Astrocyte (in vitro differentiated cells and primary cell): ENCODE results near the gene BBS9. TPM values are rescaled to one million over a fixed set of nuclear protein-coding genes. Genes with fewer than 3 reads are reported as not detected.

Experiments
- DNase-seq: peaks from one replicate; pipeline ENCODE4 v3.0.0-alpha.2; 2010; ENCODE audit warnings: low read depth
- FAIRE-seq: peaks from 2 replicates; lab custom pipeline; 2011; peaks lifted over from hg19 to GRCh38; lab: Jason Lieb, UNC
- H2AFZ ChIP-seq: 2 replicates; pipeline ENCODE4 v1.6.0; 2012; ENCODE audit warnings: low read depth, low read length, inconsistent platforms
- H3K27ac ChIP-seq: 2 replicates; pipeline ENCODE4 v1.5.1; 2011; ENCODE audit warnings: low read depth, low read length, inconsistent platforms
- H3K27me3 ChIP-seq: 2 replicates; pipeline ENCODE4 v1.6.0; 2011; ENCODE audit warnings: low read length, inconsistent platforms; ENCODE audit not compliant: insufficient read depth
- H3K36me3 ChIP-seq: 2 replicates; pipeline ENCODE4 v1.5.1; 2011; ENCODE audit warnings: low read length, inconsistent platforms; ENCODE audit not compliant: insufficient read depth
- H3K4me1 ChIP-seq: 2 replicates; pipeline ENCODE4 v1.5.1; 2011; ENCODE audit warnings: low read length, inconsistent platforms; ENCODE audit not compliant: insufficient read depth
- H3K4me2 ChIP-seq: 2 replicates; pipeline ENCODE4 v1.6.0; 2012; ENCODE audit warnings: low read length, inconsistent platforms
- H3K4me3 ChIP-seq: 2 replicates; pipeline ENCODE4 v1.5.1; 2011; ENCODE audit warnings: low read depth, mild to moderate bottlenecking, low read length, inconsistent platforms; ENCODE audit not compliant: insufficient read depth
- H3K79me2 ChIP-seq: 2 replicates; pipeline ENCODE4 v1.6.0; 2012; ENCODE audit warnings: mild to moderate bottlenecking, low read length, inconsistent platforms; ENCODE audit not compliant: insufficient read depth
- H3K9ac ChIP-seq: 2 replicates; pipeline ENCODE4 v1.6.0; 2012; ENCODE audit warnings: mild to moderate bottlenecking, low read length, inconsistent platforms
- H3K9me3 ChIP-seq: 2 replicates; pipeline ENCODE4 v1.5.1; 2012; ENCODE audit warnings: low read depth, mild to moderate bottlenecking, low read length, inconsistent platforms; ENCODE audit not compliant: insufficient read depth
- H4K20me1 ChIP-seq: 2 replicates; pipeline ENCODE4 v1.6.0; 2012; ENCODE audit warnings: low read length, inconsistent platforms; ENCODE audit not compliant: insufficient read depth
- H3K27ac Mint-ChIP-seq: one replicate; pipeline ENCODE4 v1.8.0; 2021; ENCODE audit warnings: mild to moderate bottlenecking, mixed read lengths; ENCODE audit not compliant: unreplicated experiment
- H3K27me3 Mint-ChIP-seq: one replicate; pipeline ENCODE4 v1.8.0; 2021; ENCODE audit warnings: low read depth, mixed read lengths; ENCODE audit not compliant: unreplicated experiment
- H3K36me3 Mint-ChIP-seq: one replicate; pipeline ENCODE4 v1.8.0; 2021; ENCODE audit warnings: low read depth, mixed read lengths; ENCODE audit not compliant: unreplicated experiment
- H3K4me1 Mint-ChIP-seq: one replicate; pipeline ENCODE4 v1.8.0; 2021; ENCODE audit warnings: low read depth, mixed read lengths; ENCODE audit not compliant: unreplicated experiment
- H3K4me3 Mint-ChIP-seq: one replicate; pipeline ENCODE4 v1.8.0; 2021; ENCODE audit warnings: mild to moderate bottlenecking, moderate library complexity, mixed read lengths; ENCODE audit not compliant: unreplicated experiment
- H3K9me3 Mint-ChIP-seq: one replicate; pipeline ENCODE4 v1.8.0; 2021; ENCODE audit warnings: mild to moderate bottlenecking, mixed read lengths; ENCODE audit not compliant: unreplicated experiment
- EZH2 ChIP-seq: IDR thresholded peaks from 2 replicates; pipeline ENCODE4 v1.6.1; 2012; ENCODE audit warnings: mild to moderate bottlenecking, low read length, inconsistent platforms; ENCODE audit not compliant: insufficient read depth
- total RNA-seq: library from RNA; stranded (reverse); gene quantifications from 2 replicates; pipeline ENCODE4 v1.2.1, GENCODE V29; 2021
- TF ChIP-seq, protein P1 (sequence below): IDR thresholded peaks from 2 replicates; pipeline ENCODE4 v1.5.1; 2011; ENCODE audit warnings: low read depth, mild to moderate bottlenecking, inconsistent platforms, low read length, moderate library complexity; ENCODE audit not compliant: insufficient read depth

BBS9 gene
- total RNA-seq, 1 donor from 2014 or later: 25.1 TPM

DNA sequence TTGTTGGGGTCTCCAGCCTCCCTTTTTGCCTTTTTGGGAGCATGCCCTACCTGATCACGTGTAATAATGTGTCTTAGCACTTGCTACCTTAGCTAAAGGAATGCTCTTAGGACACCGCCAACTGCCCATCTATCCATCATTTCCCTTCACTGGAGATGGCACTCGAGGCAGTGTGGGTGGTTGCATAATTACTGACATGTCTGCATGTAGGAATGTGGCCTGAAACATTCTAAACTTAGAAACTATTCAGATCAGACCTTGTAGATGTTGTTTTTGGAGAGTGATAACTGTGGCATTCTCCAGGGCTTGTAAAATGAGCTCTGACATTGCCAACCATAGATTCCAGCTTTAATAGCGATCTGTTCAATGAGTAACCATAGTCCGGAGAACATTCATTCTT lies 365.8 kb downstream of the BBS9 start:
- no peak overlapping the region for H2AFZ ChIP-seq
- H3K27me3 ChIP-seq: no peaks in the 10 kb centered on the region
- no peaks in the 10 kb centered on the region for H3K36me3 Mint-ChIP-seq
- H3K4me1 ChIP-seq: peaks cover 3% of the 10 kb centered on the region
- no peaks in the 10 kb centered on the region for H3K36me3 ChIP-seq
- no peaks in the 10 kb centered on the region for H3K9me3 ChIP-seq
- H3K79me2 ChIP-seq: no peaks in the 10 kb centered on the region
- no peaks in the 10 kb centered on the region for H3K27me3 Mint-ChIP-seq
- no peaks in the 10 kb centered on the region for H4K20me1 ChIP-seq
- FAIRE-seq (peak; percentile 89), DNase-seq (peak; percentile 82)
- peak overlapping the region; percentile 18 for H3K4me2 ChIP-seq
- H3K9ac ChIP-seq: no peak overlapping the region
- peaks cover 5% of the 10 kb centered on the region for H3K4me1 Mint-ChIP-seq
- no peaks in the 10 kb centered on the region for H3K9me3 Mint-ChIP-seq
- no peak overlapping the region for H3K4me3 Mint-ChIP-seq
- H3K27ac Mint-ChIP-seq: peak overlapping the region; percentile 53
- TF ChIP-seq EZH2: no peak
- TF ChIP-seq, protein P1, sequence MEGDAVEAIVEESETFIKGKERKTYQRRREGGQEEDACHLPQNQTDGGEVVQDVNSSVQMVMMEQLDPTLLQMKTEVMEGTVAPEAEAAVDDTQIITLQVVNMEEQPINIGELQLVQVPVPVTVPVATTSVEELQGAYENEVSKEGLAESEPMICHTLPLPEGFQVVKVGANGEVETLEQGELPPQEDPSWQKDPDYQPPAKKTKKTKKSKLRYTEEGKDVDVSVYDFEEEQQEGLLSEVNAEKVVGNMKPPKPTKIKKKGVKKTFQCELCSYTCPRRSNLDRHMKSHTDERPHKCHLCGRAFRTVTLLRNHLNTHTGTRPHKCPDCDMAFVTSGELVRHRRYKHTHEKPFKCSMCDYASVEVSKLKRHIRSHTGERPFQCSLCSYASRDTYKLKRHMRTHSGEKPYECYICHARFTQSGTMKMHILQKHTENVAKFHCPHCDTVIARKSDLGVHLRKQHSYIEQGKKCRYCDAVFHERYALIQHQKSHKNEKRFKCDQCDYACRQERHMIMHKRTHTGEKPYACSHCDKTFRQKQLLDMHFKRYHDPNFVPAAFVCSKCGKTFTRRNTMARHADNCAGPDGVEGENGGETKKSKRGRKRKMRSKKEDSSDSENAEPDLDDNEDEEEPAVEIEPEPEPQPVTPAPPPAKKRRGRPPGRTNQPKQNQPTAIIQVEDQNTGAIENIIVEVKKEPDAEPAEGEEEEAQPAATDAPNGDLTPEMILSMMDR: no peak
- H3K4me3 ChIP-seq: no peak overlapping the region
- H3K27ac ChIP-seq: no peak overlapping the region

DNA sequence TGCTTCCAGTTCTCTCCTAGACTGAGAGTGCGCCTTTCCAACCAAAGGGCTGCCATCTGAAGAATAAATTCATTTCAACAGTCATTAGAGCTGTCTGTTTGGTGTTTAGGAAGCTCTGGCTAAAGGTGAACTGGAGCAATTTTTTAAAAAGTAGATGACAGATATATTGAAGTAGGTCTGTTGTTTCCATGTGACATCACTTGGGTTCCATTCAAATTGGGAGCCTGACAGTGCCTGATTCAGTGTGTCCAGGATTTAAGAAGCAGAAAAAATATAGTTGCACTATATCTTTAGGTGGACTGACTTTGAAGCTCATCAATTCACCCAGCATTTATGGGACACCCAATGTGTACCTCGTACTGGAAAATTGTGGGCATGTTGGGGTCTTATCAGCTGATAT lies 367.7 kb downstream of the BBS9 start:
- no peaks in the 10 kb centered on the region for H3K79me2 ChIP-seq
- DNase-seq (no peak), FAIRE-seq (no peak)
- no peak overlapping the region for H3K4me3 ChIP-seq
- no peak overlapping the region for H3K9ac ChIP-seq
- Mint-ChIP-seq H3K4me3 (no peak overlapping the region), H3K36me3 (no peaks in the 10 kb centered on the region), H3K4me1 (peaks cover 5% of the 10 kb centered on the region), H3K27ac (no peak overlapping the region), H3K27me3 (no peaks in the 10 kb centered on the region), H3K9me3 (no peaks in the 10 kb centered on the region)
- no peaks in the 10 kb centered on the region for H3K9me3 ChIP-seq
- no peak overlapping the region for H3K4me2 ChIP-seq
- no peaks in the 10 kb centered on the region for H4K20me1 ChIP-seq
- no peak overlapping the region for H3K27ac ChIP-seq
- TF ChIP-seq, protein P1: no peak
- no peak overlapping the region for H2AFZ ChIP-seq
- H3K4me1 ChIP-seq: peaks cover 3% of the 10 kb centered on the region
- no peaks in the 10 kb centered on the region for H3K36me3 ChIP-seq
- no peaks in the 10 kb centered on the region for H3K27me3 ChIP-seq

DNA sequence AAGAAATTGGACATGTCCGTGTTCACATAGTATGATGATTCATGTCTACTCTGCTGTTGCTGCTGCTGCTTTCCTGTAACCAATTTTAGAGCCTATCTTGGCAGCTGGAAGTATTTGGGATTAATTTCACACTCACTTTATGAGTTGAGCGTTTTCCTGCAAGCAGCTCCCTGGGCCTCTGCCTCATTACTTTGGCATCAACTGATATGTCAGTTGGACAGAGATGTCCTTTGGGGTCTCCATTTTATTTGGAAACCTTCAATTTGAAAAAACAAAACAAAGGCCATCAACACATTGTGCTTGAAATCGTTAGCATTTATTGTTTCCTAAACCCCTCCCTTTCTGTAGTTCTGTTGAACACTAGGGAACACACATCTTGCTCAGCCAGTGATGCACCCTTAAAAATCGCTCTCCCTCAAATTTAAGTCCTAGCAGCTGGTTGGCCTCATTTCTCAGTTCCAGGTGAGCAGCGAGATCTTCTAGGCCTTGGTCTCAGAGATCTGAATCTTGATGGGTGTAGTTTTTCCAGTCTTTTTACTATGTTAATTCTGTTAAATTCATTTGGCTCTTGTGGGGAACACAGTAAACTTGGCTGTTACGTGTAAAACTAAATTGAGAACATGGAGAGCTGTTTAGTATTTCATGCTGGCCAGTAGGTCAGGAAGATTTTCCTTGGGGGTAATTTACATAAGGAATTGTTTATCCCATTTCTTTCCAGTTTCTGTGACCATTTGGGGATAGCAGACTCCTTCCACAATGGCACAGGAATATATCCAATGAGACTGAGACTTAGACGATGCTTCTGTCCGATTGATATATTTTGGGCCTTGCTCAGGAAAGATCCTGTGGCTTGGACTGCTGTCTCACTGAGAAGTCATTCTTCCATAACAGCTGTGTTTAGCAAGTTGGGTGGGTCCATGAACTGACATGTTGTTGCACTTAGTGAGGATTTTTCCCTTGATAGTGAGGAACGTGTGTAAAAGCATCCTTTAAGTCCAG lies 371.6 kb downstream of the BBS9 start:
- Histone ChIP-seq H2AFZ (no peak overlapping the region), H3K27ac (no peak overlapping the region), H3K27me3 (no peaks in the 10 kb centered on the region), H3K9me3 (no peaks in the 10 kb centered on the region), H3K4me3 (no peak overlapping the region), H3K36me3 (no peaks in the 10 kb centered on the region), H3K9ac (no peak overlapping the region), H3K4me1 (no peaks in the 10 kb centered on the region), H4K20me1 (no peaks in the 10 kb centered on the region), H3K79me2 (no peaks in the 10 kb centered on the region), H3K4me2 (no peak overlapping the region)
- no peak overlapping the region for H3K27ac Mint-ChIP-seq
- H3K36me3 Mint-ChIP-seq: no peaks in the 10 kb centered on the region
- no peaks in the 10 kb centered on the region for H3K4me1 Mint-ChIP-seq
- DNase-seq: no peak
- no peak overlapping the region for H3K4me3 Mint-ChIP-seq
- no peak for TF ChIP-seq EZH2
- TF ChIP-seq, protein P1: no peak
- H3K27me3 Mint-ChIP-seq: no peaks in the 10 kb centered on the region
- peak; percentile 85 for FAIRE-seq
- H3K9me3 Mint-ChIP-seq: no peaks in the 10 kb centered on the region
